Loucy (cell line): ENCODE data around the gene SERGEF.

ENCODE experiments used
- H2AFZ ChIP-seq: fragments of 200-600 bp; sonication (generic); 2 replicates; pipeline ENCODE4 v1.6.0; 2016; ENCODE audit warnings: antibody characterized with exemption, mild to moderate bottlenecking, low read length, moderate library complexity
- H3F3A ChIP-seq: fragments of 200-600 bp; 2 replicates; pipeline ENCODE4 v1.6.0; 2016; ENCODE audit warnings: antibody characterized with exemption, low read depth, mild to moderate bottlenecking
- H3K27me3 ChIP-seq: fragments of 200-600 bp; sonication (generic); 2 replicates; pipeline ENCODE4 v1.6.1; 2014; ENCODE audit warnings: low read length, mild to moderate bottlenecking; ENCODE audit not compliant: insufficient read depth, poor library complexity, severe bottlenecking
- H3K36me3 ChIP-seq: fragments of 200-600 bp; sonication (generic); 2 replicates; pipeline ENCODE4 v1.6.1; 2016; ENCODE audit warnings: low read length; ENCODE audit not compliant: insufficient read depth
- H3K4me1 ChIP-seq: fragments of 200-600 bp; sonication (generic); 2 replicates; pipeline ENCODE4 v1.5.1; 2014; ENCODE audit warnings: low read length, mild to moderate bottlenecking; ENCODE audit not compliant: insufficient read depth, poor library complexity, severe bottlenecking
- H3K4me2 ChIP-seq: fragments of 200-600 bp; sonication (generic); 2 replicates; pipeline ENCODE4 v1.6.0; 2014; ENCODE audit warnings: antibody characterized with exemption, low read length, low read depth, mild to moderate bottlenecking; ENCODE audit not compliant: poor library complexity, severe bottlenecking
- H3K4me3 ChIP-seq: fragments of 200-600 bp; sonication (generic); 2 replicates; pipeline ENCODE4 v1.5.1; 2014; ENCODE audit warnings: low read length, mild to moderate bottlenecking, mixed read lengths; ENCODE audit not compliant: poor library complexity, severe bottlenecking
- H3K79me2 ChIP-seq: fragments of 200-600 bp; sonication (generic); 2 replicates; pipeline ENCODE4 v1.6.1; 2014; ENCODE audit warnings: low read length; ENCODE audit not compliant: insufficient read depth
- H3K9ac ChIP-seq: fragments of 200-600 bp; sonication (generic); 2 replicates; pipeline ENCODE4 v1.6.0; 2014; ENCODE audit warnings: mild to moderate bottlenecking, low read depth, low read length, moderate library complexity; ENCODE audit not compliant: poor library complexity, severe bottlenecking
- H3K9me2 ChIP-seq: fragments of 200-600 bp; sonication (generic); replicated peaks from 2 replicates; pipeline ENCODE4 v1.6.1; 2016; ENCODE audit warnings: low read depth, low read length, mixed read lengths
- H3K9me3 ChIP-seq: fragments of 200-600 bp; sonication (generic); 2 replicates; pipeline ENCODE4 v1.6.1; 2014; ENCODE audit warnings: mild to moderate bottlenecking, antibody characterized with exemption, low read length, low read depth; ENCODE audit not compliant: insufficient read depth
- H4K20me1 ChIP-seq: fragments of 200-600 bp; sonication (generic); 2 replicates; pipeline ENCODE4 v1.6.0; 2014; ENCODE audit warnings: antibody characterized with exemption, low read length, mild to moderate bottlenecking; ENCODE audit not compliant: insufficient read depth, poor library complexity, severe bottlenecking
- EZH2phosphoT487 ChIP-seq: fragments of 200-600 bp; IDR thresholded peaks from 2 replicates; pipeline ENCODE4 v1.6.1; 2018; ENCODE audit warnings: antibody characterized with exemption, mild to moderate bottlenecking, moderate library complexity, borderline replicate concordance
- TF ChIP-seq, protein P1 (sequence below): fragments of 200-600 bp; sonication (generic); conservative IDR thresholded peaks from 2 replicates; pipeline ENCODE4 v1.5.1; 2014; ENCODE audit warnings: mild to moderate bottlenecking, antibody characterized with exemption, low read length

The SERGEF gene

GRCh38 chr11:17991783-17992433 is 20.9 kb downstream of the SERGEF start:
- H3K27me3 ChIP-seq: no peaks in the 10 kb centered on the region
- no peaks in the 10 kb centered on the region for H3K9me2 ChIP-seq
- no peak overlapping the region for H3K9ac ChIP-seq
- no peaks in the 10 kb centered on the region for H4K20me1 ChIP-seq
- H2AFZ ChIP-seq: no peak overlapping the region
- TF ChIP-seq, protein P1, sequence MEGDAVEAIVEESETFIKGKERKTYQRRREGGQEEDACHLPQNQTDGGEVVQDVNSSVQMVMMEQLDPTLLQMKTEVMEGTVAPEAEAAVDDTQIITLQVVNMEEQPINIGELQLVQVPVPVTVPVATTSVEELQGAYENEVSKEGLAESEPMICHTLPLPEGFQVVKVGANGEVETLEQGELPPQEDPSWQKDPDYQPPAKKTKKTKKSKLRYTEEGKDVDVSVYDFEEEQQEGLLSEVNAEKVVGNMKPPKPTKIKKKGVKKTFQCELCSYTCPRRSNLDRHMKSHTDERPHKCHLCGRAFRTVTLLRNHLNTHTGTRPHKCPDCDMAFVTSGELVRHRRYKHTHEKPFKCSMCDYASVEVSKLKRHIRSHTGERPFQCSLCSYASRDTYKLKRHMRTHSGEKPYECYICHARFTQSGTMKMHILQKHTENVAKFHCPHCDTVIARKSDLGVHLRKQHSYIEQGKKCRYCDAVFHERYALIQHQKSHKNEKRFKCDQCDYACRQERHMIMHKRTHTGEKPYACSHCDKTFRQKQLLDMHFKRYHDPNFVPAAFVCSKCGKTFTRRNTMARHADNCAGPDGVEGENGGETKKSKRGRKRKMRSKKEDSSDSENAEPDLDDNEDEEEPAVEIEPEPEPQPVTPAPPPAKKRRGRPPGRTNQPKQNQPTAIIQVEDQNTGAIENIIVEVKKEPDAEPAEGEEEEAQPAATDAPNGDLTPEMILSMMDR: peak; percentile 91
- no peak for TF ChIP-seq EZH2phosphoT487
- peaks cover 47% of the 10 kb centered on the region; the same call in 1 of the 2 replicates for H3K36me3 ChIP-seq
- no peaks in the 10 kb centered on the region for H3K9me3 ChIP-seq
- H3F3A ChIP-seq: no peaks in the 10 kb centered on the region
- H3K79me2 ChIP-seq: no peaks in the 10 kb centered on the region
- H3K4me3 ChIP-seq: no peak overlapping the region
- no peaks in the 10 kb centered on the region for H3K4me1 ChIP-seq
- no peak overlapping the region for H3K4me2 ChIP-seq

DNA sequence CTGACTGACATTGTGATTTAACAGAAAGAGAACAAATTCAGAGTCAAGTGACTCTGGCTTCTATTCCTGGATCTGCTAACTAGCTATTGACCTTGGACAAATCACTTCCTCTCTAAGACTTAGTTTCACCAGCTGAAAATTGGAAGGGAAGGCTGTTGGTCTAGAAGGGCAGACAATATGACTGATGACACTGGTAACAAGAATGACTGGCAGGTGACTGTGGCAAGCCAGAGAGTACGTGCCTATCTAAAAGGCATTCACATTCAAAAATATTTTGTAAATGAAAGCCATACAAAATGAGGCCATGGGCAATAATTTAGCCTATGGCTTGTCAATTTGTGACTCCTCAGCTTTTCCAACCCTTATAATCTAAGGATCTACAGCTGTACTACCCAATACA is 23.5 kb downstream of the SERGEF start:
- Histone ChIP-seq H3K27me3 (no peaks in the 10 kb centered on the region), H3K9me2 (no peaks in the 10 kb centered on the region), H3K4me3 (no peak overlapping the region), H3F3A (no peaks in the 10 kb centered on the region), H3K4me1 (no peaks in the 10 kb centered on the region), H4K20me1 (no peaks in the 10 kb centered on the region), H3K36me3 (peaks cover 65% of the 10 kb centered on the region; the same call in 1 of the 2 replicates), H3K9me3 (no peaks in the 10 kb centered on the region), H2AFZ (no peak overlapping the region), H3K9ac (no peak overlapping the region), H3K4me2 (no peak overlapping the region), H3K79me2 (no peaks in the 10 kb centered on the region)
- no peak for TF ChIP-seq EZH2phosphoT487
- TF ChIP-seq, protein P1: no peak

DNA sequence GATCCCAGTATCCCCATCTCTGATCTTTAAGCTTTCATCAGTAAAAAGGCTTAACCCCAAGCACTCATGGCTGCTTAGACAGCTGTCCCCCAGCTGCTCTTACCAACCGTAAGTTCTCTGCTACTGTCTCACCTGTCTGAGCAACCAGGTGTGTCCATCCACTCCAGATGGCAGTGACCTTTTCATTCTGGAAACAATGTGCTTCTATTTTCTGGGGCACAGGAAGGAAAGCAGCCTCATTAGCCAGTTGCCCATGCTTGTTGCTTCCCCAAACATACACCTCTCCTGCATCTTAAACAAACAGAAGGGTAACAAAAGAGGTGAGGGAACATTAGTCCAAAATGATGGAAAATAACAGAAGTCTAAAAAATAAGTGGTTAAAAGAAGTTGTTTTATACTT is 24.4 kb downstream of the SERGEF start:
- H3K9me2 ChIP-seq: no peaks in the 10 kb centered on the region
- no peaks in the 10 kb centered on the region for H4K20me1 ChIP-seq
- H3K4me2 ChIP-seq: no peak overlapping the region
- no peaks in the 10 kb centered on the region for H3K9me3 ChIP-seq
- no peak overlapping the region for H3K9ac ChIP-seq
- peaks cover 70% of the 10 kb centered on the region; the same call in 1 of the 2 replicates for H3K36me3 ChIP-seq
- no peak overlapping the region for H2AFZ ChIP-seq
- TF ChIP-seq EZH2phosphoT487: no peak
- TF ChIP-seq, protein P1: no peak
- H3K4me3 ChIP-seq: no peak overlapping the region
- no peaks in the 10 kb centered on the region for H3K27me3 ChIP-seq
- no peaks in the 10 kb centered on the region for H3K79me2 ChIP-seq
- no peaks in the 10 kb centered on the region for H3F3A ChIP-seq
- no peaks in the 10 kb centered on the region for H3K4me1 ChIP-seq
